ENCODE results near the gene NKG7.
A peak's percentile ranks its signal among the peaks of the same experiment; 100 is the strongest.

Gene NKG7

DNA sequence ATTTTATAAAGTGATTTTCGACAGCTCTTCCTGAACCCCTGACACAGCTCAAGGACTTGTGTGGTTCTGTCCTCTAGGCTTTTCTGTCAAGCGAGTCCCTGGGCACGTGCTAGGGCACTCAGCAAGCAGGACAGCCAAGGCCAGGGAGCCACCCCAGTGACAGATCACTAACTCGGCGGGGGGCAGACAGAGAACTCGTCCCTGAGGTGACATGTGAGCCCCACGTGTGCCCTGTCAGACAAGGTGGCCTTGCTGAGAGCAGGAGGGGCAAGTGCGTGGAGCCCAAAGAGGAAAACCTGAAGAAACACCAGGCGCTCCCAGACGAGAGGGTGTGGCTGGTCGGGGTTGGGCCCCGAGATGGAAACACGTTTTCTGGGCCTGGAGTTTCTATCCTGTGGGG lies 11.2 kb downstream of the NKG7 start:
- H3K9me3 Mint-ChIP-seq, result no peaks in the 10 kb centered on the region
- DNase-seq (ENCODE audit: low spot score), result no peak
- H3K27ac Mint-ChIP-seq, result no peak overlapping the region
- no peaks in the 10 kb centered on the region for H3K27me3 Mint-ChIP-seq (ENCODE audit: low read depth)
- peaks cover 23% of the 10 kb centered on the region for H3K36me3 Mint-ChIP-seq (ENCODE audit: low read depth)
- H3K4me1 Mint-ChIP-seq (ENCODE audit: low read depth), result peaks cover 57% of the 10 kb centered on the region
- no peak overlapping the region for H3K4me3 Mint-ChIP-seq

DNA sequence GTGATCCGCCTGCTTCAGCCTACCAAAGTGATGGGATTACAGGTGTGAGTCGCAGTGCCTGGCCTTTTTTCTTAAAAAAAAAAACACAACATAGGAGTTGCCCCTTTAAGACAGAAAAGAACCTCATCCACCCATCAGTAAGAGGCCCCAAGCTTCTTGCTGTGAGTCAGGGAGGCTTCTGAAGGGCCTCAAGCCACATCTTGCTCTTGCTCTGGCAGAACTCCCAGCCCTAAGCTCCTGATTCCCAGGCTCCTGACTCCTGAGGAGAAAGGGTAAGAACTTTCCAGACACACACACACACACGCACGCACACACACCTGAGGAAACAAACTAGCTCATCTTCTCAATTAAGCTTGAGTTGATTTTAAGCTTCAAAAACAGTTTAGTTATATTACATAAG lies 13.2 kb downstream of the NKG7 start:
- no peaks in the 10 kb centered on the region for H3K27me3 Mint-ChIP-seq (ENCODE audit: low read depth)
- H3K36me3 Mint-ChIP-seq (ENCODE audit: low read depth), result peaks cover 23% of the 10 kb centered on the region
- no peak for DNase-seq (ENCODE audit: low spot score)
- H3K4me1 Mint-ChIP-seq (ENCODE audit: low read depth), result peaks cover 61% of the 10 kb centered on the region
- peak overlapping the region; percentile 63 for H3K27ac Mint-ChIP-seq
- H3K9me3 Mint-ChIP-seq, result no peaks in the 10 kb centered on the region
- no peak overlapping the region for H3K4me3 Mint-ChIP-seq

DNA sequence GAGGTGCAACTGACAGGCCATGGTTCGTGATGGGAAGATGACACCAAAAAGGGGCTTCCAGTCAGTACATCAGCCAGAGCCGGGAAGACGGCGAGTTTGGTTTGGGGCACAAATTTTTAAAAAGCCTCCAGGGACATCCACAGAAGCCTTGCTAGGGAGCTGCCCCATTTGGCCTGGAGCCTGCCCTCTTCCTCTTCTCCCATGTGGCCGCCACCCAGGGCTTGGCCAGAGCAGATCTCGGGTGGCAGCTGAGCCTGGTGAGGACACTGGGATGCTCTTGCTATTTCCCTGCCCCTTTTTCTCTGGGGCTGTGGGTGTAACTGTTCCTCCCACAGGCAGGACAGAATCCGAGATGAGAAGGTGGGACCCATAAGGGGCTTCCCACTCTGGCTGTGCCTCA lies 14.5 kb downstream of the NKG7 start:
- H3K36me3 Mint-ChIP-seq (ENCODE audit: low read depth), result peaks cover 25% of the 10 kb centered on the region
- H3K4me3 Mint-ChIP-seq, result no peak overlapping the region
- H3K4me1 Mint-ChIP-seq (ENCODE audit: low read depth), result peaks cover 53% of the 10 kb centered on the region
- no peaks in the 10 kb centered on the region for H3K9me3 Mint-ChIP-seq
- H3K27me3 Mint-ChIP-seq (ENCODE audit: low read depth), result no peaks in the 10 kb centered on the region
- DNase-seq (ENCODE audit: low spot score), result no peak
- peak overlapping the region; percentile 64 for H3K27ac Mint-ChIP-seq

DNA sequence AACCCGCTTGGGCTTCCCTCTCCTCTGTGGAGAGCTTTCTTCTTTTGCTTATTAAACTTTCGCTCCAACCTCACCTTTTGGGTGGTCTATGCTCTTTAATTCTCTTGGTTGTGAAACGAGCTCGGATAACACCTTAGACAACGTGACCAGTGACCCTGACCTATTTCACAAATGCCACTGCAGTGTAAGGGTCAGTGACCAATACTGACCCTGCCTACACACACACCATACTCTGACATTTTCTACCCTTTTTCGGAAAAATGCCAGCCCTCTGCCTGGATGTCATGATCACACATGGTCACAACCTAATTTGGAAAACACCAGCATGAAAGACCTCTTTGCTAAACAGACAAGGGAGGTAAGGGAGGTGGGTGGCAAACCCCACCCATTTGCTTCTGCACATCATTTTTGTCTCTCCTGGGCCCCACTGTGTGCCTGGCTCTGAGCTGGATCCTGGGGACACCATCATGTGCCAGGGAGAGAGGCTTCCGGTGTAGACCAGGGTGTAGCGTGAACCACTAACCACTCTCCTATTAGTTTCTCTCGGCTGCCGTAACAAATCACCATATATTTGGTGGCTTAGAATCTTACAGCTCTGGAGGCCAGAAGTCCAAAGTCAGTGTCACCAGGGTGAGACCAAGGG lies 16.2 kb downstream of the NKG7 start:
- H3K27ac Mint-ChIP-seq, result peak overlapping the region; percentile 75
- DNase-seq (ENCODE audit: low spot score), result no peak
- H3K4me1 Mint-ChIP-seq (ENCODE audit: low read depth), result peaks cover 46% of the 10 kb centered on the region
- no peak overlapping the region for H3K4me3 Mint-ChIP-seq
- peaks cover 35% of the 10 kb centered on the region for H3K36me3 Mint-ChIP-seq (ENCODE audit: low read depth)
- no peaks in the 10 kb centered on the region for H3K9me3 Mint-ChIP-seq
- no peaks in the 10 kb centered on the region for H3K27me3 Mint-ChIP-seq (ENCODE audit: low read depth)

DNA sequence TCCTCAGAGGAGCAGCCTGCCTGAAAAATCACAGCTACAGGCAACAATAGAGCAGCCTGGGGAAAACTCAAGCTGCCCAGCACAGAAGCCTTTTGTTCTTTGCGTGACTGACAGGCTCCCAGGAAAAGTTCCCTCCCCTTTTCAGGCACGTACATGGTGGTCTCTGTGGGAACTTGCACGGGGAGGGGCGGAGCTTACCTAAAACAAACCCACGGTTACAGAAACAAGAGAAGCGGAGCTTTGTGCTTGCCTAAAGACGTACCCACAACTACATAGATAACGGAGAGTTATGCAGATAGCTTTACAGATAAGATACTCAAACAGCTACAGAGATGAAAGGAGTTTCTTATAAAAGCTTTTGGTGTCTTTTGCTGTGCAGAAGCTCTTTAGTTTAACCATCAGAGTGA lies 17.7 kb downstream of the NKG7 start:
- no peaks in the 10 kb centered on the region for H3K9me3 Mint-ChIP-seq
- peak overlapping the region; percentile 72 for H3K4me3 Mint-ChIP-seq
- peak; percentile 70 for DNase-seq (ENCODE audit: low spot score)
- peaks cover 42% of the 10 kb centered on the region for H3K4me1 Mint-ChIP-seq (ENCODE audit: low read depth)
- peak overlapping the region; percentile 89 for H3K27ac Mint-ChIP-seq
- H3K27me3 Mint-ChIP-seq (ENCODE audit: low read depth), result no peaks in the 10 kb centered on the region
- peaks cover 46% of the 10 kb centered on the region for H3K36me3 Mint-ChIP-seq (ENCODE audit: low read depth)

DNA sequence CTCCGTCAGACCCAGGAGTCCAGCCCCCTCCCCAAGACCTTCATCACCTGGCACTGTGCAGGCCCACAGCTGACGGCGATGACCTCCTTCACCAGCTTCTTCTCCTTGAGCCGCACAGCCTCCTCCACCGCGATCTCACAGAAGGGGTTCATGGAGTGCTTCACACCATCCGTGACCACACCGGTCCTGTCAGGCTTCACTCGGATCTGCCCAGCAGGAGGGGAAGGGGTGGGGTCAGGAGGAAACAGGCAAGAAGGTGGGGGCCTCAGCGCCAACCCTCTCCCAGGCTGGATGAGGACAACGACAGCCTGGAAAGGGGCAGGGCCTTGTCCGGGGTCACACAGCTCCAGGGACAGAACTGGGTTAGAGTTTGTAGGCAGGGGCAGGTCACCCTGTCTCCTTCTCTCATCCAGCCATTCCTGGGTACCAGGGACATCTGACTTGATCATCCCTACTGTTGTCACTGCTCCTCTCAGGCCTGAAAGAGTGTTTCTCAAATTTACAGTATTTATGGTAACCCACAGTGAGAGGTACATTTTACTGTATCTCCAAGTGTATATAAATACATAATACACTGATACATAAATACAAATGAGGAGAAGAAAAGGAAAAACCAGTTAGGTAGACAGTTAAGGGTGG lies 18.2 kb downstream of the NKG7 start:
- H3K9me3 Mint-ChIP-seq, result no peaks in the 10 kb centered on the region
- H3K36me3 Mint-ChIP-seq (ENCODE audit: low read depth), result peaks cover 42% of the 10 kb centered on the region
- peaks cover 37% of the 10 kb centered on the region for H3K4me1 Mint-ChIP-seq (ENCODE audit: low read depth)
- DNase-seq (ENCODE audit: low spot score), result no peak
- H3K27me3 Mint-ChIP-seq (ENCODE audit: low read depth), result no peaks in the 10 kb centered on the region
- H3K27ac Mint-ChIP-seq, result peak overlapping the region; percentile 89
- peak overlapping the region; percentile 72 for H3K4me3 Mint-ChIP-seq

- Mint-ChIP-seq H3K27me3 (ENCODE audit: low read depth) (no peaks in the 10 kb centered on the region), H3K4me3 (no peak overlapping the region), H3K27ac (no peak overlapping the region), H3K36me3 (ENCODE audit: low read depth) (peaks cover 40% of the 10 kb centered on the region), H3K9me3 (no peaks in the 10 kb centered on the region), H3K4me1 (ENCODE audit: low read depth) (peaks cover 32% of the 10 kb centered on the region)
- DNase-seq (ENCODE audit: low spot score), result no peak
Measured at GRCh38 chr19:51352783-51353360, 19.6 kb downstream of the NKG7 start.

GRCh38 chr19:51351266-51351990 lies 21.0 kb downstream of the NKG7 start:
- Mint-ChIP-seq H3K27ac (peak overlapping the region; percentile 13), H3K36me3 (ENCODE audit: low read depth) (peaks cover 43% of the 10 kb centered on the region)

DNA sequence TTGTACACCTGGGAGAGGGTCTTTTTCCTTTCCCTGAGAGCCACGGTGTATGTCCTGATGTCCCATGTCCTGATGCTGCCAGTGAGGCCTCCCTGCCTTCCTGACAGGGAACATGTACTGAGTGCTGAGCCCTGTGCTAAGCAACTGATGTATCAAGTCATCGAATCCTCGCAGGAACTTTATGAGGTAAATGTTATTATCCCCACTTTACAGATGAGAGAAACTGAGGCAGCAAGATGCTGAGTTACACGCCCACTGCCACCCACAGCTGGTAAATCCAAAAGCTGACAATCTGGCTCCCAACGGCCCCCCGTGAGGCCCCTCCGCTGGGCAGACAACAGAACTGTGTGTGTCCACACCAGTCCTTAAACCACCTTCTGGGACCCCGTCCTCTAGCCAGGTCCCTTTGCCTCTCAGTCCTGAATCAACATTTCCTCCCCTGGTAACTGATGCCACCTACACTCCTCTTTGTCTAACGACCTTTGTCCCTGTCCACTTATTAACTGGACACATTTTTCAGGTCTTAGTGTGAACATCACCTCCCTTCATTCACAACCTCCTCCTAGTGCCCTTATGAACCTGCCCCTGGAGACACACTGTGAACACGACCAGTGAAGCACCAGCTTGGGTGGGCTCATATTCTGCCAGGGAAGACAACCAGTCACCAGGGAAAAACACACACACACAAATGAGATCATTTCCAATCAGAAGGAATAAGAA lies 25.1 kb downstream of the NKG7 start:
- Mint-ChIP-seq H3K36me3 (ENCODE audit: low read depth) (peaks cover 41% of the 10 kb centered on the region), H3K27ac (no peak overlapping the region), H3K4me3 (no peak overlapping the region)

More at GRCh38 chr19:51351266-51351990, 21.0 kb downstream of the NKG7 start:
- DNase-seq (ENCODE audit: low spot score), result no peak
- Mint-ChIP-seq H3K27me3 (ENCODE audit: low read depth) (no peaks in the 10 kb centered on the region), H3K4me1 (ENCODE audit: low read depth) (peaks cover 24% of the 10 kb centered on the region), H3K4me3 (no peak overlapping the region), H3K9me3 (no peaks in the 10 kb centered on the region)

DNA sequence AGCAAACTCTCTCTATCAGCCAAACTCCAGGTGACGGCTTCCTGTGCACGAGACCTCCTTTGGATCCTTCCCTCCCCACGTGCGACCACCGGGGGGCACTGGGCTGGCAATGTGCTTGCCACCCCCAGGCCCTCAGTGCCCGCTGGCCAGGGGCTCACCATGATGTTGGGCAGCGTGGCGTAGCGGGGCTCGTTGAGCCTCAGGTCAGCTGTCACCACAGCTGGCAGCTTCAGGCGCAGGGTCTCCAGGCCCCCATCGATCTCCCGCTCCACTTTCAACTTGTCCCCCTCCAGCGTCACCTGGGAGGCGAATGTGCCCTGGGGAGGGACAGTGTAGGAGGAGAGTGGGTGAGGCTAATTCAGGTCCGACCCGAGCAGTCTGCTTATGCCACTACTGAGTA lies 25.7 kb downstream of the NKG7 start:
- no peak for DNase-seq (ENCODE audit: low spot score)
- Mint-ChIP-seq H3K36me3 (ENCODE audit: low read depth) (peaks cover 34% of the 10 kb centered on the region), H3K9me3 (no peaks in the 10 kb centered on the region), H3K27ac (no peak overlapping the region), H3K4me1 (ENCODE audit: low read depth) (peaks cover 17% of the 10 kb centered on the region), H3K27me3 (ENCODE audit: low read depth) (no peaks in the 10 kb centered on the region), H3K4me3 (no peak overlapping the region)

More for the DNA sequence above, 25.1 kb downstream of the NKG7 start:
- H3K9me3 Mint-ChIP-seq, result no peaks in the 10 kb centered on the region
- H3K27me3 Mint-ChIP-seq (ENCODE audit: low read depth), result no peaks in the 10 kb centered on the region
- DNase-seq (ENCODE audit: low spot score), result no peak
- H3K4me1 Mint-ChIP-seq (ENCODE audit: low read depth), result peaks cover 16% of the 10 kb centered on the region

- Mint-ChIP-seq H3K36me3 (ENCODE audit: low read depth) (peaks cover 21% of the 10 kb centered on the region), H3K27ac (no peak overlapping the region), H3K27me3 (ENCODE audit: low read depth) (no peaks in the 10 kb centered on the region), H3K9me3 (no peaks in the 10 kb centered on the region), H3K4me1 (ENCODE audit: low read depth) (peaks cover 17% of the 10 kb centered on the region), H3K4me3 (no peak overlapping the region)
- DNase-seq (ENCODE audit: low spot score), result no peak
Measured at GRCh38 chr19:51345076-51345620, 27.3 kb downstream of the NKG7 start.

- Mint-ChIP-seq H3K4me3 (no peak overlapping the region), H3K27me3 (ENCODE audit: low read depth) (no peaks in the 10 kb centered on the region), H3K9me3 (no peaks in the 10 kb centered on the region), H3K36me3 (ENCODE audit: low read depth) (peaks cover 18% of the 10 kb centered on the region), H3K27ac (peak overlapping the region; percentile 3), H3K4me1 (ENCODE audit: low read depth) (peaks cover 26% of the 10 kb centered on the region)
- DNase-seq (ENCODE audit: low spot score), result no peak
Measured at GRCh38 chr19:51342631-51343569, 29.6 kb downstream of the NKG7 start.
